GM13977 (cell line): ENCODE measurements around the gene HSD17B11.
"Not testable (repeated sequence)": the region's sequence is repeated elsewhere in the genome, so short reads cannot be mapped to it uniquely, and the experiment has no call there.

Experiments
- DNase-seq: peaks from one replicate; pipeline ENCODE4 v3.0.0; 2012; ENCODE audit warnings: low spot score
- in situ Hi-C: fragments of 300-500 bp; cut with MboI; formaldehyde crosslinking; loops from one replicate; pipeline ENCODE4 v1.12.0; 2022; ENCODE audit warnings: low sequenced_read_pairs, low pct_unique_long_range_greater_than_20kb, mixed read lengths, inconsistent platforms; ENCODE audit not compliant: unreplicated experiment
- TF ChIP-seq, protein P1 (sequence below): IDR thresholded peaks from 2 replicates; pipeline ENCODE4 v1.5.1; 2012; ENCODE audit warnings: mild to moderate bottlenecking, control low read depth; ENCODE audit not compliant: insufficient read depth; ENCODE audit errors: extremely low read depth, missing control alignments

HSD17B11 gene

DNA sequence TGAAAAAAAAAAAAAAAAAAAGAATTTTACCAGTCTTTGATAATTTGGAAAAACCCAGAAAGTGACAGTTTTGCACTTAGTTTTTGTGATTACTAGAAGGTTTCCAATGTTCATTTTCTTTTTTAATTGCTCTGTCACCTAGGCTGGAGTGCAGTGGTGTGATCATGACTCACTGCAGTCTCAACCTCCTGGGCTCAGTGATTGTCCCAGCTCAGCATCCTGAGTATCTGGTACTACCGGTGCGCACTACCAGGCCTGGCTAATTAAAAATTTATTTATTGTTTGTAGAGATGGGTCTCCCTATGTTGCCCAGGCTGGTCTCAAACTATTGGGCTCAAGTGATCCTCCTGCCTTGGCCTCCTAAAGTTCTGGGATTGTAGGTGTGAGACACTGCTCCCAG is 34.7 kb upstream of the HSD17B11 start:
- in situ Hi-C loops = no loop called here
- TF ChIP-seq, protein P1, sequence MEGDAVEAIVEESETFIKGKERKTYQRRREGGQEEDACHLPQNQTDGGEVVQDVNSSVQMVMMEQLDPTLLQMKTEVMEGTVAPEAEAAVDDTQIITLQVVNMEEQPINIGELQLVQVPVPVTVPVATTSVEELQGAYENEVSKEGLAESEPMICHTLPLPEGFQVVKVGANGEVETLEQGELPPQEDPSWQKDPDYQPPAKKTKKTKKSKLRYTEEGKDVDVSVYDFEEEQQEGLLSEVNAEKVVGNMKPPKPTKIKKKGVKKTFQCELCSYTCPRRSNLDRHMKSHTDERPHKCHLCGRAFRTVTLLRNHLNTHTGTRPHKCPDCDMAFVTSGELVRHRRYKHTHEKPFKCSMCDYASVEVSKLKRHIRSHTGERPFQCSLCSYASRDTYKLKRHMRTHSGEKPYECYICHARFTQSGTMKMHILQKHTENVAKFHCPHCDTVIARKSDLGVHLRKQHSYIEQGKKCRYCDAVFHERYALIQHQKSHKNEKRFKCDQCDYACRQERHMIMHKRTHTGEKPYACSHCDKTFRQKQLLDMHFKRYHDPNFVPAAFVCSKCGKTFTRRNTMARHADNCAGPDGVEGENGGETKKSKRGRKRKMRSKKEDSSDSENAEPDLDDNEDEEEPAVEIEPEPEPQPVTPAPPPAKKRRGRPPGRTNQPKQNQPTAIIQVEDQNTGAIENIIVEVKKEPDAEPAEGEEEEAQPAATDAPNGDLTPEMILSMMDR = no peak
- DNase-seq = no peak

DNA sequence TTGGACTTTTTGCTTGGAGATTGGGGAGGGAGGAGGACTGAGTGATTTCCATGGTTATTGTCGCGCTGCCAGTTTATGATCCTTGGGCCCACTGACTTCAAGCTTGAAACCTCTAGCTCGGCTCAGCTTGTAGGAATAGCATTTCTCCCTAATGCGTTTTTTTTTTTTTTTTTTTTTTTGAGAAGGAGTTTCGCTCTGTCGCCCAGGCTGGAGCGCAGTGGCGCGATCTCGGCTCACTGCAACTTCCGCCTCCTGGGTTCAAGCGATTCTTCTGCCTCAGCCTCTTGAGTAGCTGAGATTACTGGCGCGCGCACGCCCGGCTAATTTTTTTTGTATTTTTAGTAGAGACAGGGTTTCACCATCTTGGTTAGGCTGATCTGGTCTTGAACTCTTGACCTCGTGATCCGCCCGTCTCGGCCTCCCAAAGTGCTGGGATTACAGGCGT is 33.1 kb upstream of the HSD17B11 start:
- DNase-seq, in situ Hi-C loops: not testable (repeated sequence)

DNA sequence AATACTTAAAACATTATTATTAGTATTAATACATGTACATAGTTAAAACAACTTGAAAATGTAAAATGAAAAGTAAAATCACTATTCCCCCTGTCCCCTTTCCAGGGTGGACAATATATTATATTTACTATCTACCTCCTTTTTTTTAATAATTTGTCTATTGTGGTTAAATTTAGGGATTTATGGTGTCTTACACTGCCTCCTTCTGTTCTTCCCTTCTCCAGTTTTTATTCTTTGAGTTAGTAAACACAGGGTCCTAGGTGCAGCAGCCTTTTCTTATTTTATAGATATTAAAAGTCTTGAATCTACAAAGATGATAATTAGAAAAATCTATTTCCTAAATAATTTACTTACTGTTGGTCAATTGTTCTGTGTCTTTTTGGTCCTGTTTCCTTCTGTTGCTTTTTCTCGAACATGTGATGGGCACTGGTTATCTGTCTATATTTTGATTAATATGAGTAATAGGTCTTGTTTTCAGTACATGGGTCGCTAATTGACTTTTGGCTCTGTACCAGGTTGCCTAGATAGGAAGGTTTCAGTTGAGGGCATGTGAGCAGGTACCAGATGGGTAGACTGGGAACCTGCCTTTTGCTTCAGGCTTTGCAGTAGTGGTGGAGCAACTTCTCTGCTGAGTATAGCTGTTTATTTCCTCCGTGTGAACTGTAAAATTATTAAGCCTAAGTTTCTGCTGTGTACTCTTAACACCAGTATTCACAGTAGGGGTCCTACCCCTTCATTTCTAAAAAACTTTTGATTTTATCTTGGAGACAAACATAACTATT is 32.5 kb upstream of the HSD17B11 start:
- DNase-seq = peak; percentile 16
- in situ Hi-C loops = no loop called here
- TF ChIP-seq, protein P1 = no peak

DNA sequence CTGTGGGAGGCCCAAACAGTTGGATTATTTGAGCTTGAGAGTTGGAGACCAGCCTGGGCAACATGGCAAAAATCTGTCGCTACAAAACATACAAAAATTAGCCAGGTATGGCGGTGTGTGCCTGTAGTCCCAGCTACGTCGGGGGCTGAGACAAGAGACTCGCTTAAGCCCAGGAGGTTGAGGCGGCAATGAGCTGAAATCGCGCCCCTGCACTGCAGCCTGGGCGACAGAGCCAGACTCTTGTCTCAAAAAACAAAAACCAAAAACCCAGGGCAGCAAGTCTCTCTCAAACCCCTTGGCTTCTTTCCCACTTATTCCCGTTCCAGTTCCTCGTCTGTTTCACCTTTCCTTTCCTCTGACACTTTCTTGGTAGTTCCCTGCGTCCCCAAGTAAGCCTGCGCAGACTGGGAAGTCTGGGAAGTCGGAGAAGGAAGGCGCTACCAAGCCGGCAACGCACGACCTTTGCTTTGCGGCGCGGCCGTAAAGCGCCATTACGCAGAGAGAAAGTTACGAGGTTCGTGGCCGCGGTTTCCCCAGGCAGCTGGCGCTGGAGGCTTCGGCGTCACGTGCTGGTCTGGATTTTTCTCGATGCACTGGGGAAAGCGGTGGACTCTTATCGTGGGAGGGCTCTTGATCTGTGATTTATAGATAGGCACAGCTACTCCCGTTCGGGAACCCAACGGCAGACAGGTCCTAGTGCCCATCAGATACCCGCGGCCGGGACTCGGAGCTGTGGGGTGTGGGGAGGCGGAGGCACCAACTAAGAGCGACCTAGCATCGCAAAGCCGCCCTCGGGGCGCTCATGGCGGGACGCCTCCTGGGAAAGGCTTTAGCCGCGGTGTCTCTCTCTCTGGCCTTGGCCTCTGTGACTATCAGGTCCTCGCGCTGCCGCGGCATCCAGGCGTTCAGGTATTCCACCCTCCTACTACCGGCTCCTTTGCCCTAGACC is 31.4 kb upstream of the HSD17B11 start, which contains the start of gene NUDT9:
NUDT9 (plus strand) TSS at position 470 of the 949 bp plus-strand sequence; CDS start at position 803, 333 bp downstream.
- in situ Hi-C loops = no loop called here
- TF ChIP-seq, protein P1 = no peak
- DNase-seq = peak; percentile 83

DNA sequence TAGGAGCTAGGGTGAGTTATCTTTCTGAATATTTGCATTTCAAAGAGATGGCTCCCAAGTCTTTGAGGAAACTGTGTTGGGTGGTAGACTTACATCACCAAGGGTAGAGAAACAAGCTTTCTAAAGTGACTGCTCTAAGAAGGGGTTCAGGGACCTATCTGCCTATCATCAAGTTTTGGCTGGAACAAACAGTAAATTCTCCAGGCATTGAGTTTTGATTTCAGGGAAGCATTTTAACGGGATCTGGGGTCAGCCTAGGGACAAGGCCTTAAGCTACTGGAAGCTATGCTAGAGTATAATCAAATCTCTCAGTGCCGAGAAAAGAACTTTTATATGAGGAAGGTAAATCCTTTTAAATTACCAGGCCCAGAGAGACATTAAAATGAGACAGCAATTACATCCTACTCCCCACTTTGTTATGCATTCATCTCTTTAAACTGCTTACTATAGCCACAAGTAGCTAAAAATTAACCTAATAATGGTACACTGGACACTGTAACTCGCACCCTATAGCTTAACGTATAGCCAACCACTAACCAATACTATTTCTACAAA is 29.4 kb upstream of the HSD17B11 start:
- DNase-seq = no peak
- in situ Hi-C loops = no loop called here
- TF ChIP-seq, protein P1 = no peak

DNA sequence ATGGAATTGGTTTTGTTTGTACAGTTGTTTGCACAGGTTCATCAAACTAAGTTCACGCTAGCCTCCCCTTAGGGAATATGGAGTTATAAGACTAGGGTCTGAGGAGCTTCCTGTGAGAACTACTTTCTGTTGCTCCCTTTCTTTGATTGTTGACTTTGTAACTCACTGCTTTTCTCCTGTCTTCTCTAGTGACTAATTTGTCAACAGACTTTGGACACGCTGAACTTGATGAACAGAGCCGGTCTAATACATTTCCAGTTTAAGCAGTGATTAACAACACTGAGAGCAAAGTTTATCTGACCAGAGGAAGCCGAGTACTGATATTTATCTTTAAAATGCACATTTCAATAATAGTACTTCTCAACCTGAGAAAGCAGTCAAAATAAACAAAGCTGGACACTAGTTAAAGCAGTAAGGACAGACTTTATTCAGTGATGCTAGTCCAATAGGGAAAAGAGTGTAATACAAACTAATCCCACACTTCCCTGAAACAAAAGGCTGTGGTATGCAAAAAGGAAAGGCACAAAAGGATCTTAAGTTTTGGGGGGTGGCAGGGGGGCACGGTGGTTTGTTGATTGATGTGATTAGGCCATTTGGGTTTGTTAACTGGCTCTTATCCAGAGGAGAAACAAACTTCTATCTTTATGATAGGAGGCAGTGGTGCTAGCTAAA is 28.7 kb upstream of the HSD17B11 start:
- in situ Hi-C loops = no loop called here
- TF ChIP-seq, protein P1 = no peak
- no peak for DNase-seq

DNA sequence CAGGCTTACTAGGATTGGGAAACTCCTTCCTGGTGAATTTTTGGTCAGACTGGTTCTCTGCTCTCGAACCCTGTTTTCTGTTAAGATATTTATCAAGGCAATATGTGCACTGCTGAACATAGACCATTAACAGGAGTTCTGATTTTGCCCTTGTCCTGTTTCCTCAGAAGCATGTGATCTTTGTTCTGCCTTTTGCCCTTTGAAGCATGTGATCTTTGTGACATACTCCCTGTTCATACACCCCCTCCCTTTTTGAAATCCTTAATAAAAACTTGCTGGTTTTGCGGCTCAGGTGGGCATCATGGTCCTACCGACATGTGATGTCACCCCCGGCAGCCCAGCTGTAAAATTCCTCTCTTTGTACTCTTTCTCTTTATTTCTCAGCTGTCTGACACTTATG is 27.4 kb upstream of the HSD17B11 start:
- DNase-seq, in situ Hi-C loops: not testable (repeated sequence)
